GM15510 (cell line): ENCODE data around the gene ARHGEF16.

Experiments used
- POLR2A ChIP-seq: IDR thresholded peaks from 3 replicates; pipeline ENCODE4 v1.6.1; 2011; ENCODE audit warnings: borderline replicate concordance; ENCODE audit not compliant: insufficient read length; ENCODE audit errors: extremely low read depth

Gene ARHGEF16

DNA sequence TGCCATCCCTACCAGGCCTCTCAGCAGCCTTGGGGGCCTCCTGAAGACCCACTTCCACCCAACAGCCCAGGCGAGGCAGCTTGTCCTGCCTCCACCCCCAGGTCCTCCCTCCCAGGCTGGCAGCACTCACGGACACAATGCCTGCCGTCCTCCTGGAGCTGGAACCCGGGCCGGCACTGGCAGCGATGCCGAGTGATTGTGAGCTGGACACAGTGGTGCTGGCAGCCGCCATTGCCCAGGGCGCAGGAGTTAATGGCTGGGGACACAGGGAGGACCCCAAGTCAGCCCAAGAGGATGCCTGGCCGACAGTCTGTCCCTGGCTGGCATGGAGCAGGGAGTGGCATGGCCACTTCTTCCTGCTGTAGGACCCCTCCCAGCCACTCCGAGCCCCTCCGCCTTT is 60.8 kb downstream of the ARHGEF16 start:
- no peak for TF ChIP-seq POLR2A

DNA sequence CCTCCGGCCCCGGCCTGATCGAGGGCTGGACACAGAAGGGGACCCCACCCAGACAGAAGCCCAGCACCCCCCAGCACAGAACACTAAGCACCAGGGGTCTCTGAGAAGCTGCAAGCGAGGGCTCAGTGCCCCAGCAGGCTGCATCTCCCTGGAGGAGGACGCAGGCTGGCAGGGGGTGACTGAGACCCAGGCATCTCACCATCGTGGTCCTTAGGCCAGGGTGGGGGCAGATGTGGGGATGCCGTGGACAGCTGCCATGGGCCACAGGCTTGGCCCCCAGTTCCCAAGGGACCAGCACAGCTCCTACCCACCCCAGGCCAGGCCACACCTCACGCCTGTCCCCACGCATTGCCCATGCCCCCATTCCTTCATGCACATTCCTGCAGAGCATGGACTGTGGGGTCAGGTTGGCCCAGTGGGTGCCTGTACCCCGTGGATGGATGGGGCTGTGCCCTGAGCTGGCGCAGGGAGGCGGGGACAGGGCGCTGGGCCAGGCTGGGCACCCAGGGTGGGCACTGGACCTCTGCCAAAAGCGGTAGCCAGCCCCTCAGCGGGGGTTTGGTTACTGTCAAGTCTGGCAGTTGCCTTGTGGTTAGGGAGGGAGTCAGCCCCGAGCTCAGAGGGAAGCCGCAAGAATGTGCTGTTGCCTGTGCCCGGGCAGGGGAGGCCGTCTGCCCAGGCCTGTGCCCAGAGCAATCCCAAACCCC is 61.5 kb downstream of the ARHGEF16 start:
- no peak for TF ChIP-seq POLR2A

DNA sequence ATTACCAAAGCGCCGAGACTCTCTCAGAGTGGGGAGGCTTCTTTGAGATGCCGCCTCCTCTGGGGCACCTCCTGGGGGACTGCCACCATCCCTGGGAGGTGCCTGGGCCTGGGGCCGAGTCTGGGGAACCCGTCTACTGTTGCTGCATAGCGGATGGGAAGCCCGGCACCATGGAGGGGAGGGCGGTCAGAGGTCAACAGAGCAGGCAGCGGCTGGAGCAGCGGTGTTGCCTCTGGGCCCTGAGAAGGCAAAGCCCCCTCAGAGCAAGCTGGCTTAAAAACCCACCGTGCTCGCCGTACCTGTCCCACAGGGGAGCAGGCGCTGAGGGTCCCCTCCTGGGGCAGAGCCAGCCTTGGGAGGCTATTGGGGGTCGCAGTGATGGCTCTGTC is 62.0 kb downstream of the ARHGEF16 start:
- TF ChIP-seq POLR2A: no peak

DNA sequence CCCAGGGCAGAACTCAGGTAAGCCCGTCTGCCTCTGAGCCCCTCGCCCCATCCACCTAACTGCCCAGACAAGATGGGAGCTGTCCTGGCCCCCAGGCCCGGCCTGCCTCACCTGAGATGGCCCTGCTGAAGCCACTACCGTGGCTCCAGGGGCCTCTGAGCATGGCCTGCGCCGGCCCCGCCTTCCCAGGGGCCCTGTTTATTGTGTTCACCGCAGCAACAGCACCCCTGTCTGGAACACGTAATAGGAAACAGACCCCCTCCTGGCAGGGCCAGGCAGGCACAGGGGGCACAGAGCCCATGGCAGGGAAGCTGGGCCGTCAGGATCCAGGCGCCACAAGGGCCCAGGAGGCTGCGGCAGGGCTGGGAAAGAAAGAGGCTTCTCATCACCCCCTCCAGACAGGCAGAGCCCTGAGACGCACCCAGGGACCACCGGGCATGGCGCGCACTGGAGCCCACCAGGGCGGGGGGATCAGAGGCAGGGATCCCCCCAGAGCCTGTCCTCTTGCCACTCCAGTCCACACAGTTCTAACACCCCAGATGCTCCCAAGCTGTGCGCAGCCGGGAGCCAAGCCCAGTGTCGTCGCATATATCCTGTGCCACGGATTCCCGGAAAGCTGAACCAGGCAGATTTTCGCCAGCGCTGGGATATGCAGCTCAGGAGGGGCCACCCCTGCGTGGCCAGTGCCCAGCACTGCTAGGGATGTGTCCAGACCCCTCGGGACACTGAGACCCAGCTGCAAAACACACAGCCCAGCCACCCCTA is 62.6 kb downstream of the ARHGEF16 start:
- TF ChIP-seq POLR2A: no peak

DNA sequence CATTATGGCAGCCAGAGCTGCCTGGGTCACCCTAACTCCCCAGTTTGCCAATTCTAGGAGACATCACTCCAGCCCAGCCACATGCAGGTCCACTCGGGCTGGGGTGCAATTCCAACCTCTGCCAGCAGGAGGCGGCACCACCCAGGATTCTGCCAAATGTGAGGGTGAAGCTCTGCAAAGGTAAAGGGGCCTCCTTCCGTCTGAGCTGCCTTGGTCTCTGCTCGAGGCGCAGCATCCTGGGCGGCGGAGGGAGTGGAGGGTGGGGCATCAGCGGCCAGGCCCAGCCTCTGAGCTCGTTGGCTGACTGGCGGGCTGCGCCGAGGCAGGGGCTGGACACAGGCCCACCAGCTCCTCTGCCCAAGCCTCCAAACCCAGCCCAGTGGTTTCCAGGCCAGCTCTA is 63.8 kb downstream of the ARHGEF16 start:
- TF ChIP-seq POLR2A: no peak

DNA sequence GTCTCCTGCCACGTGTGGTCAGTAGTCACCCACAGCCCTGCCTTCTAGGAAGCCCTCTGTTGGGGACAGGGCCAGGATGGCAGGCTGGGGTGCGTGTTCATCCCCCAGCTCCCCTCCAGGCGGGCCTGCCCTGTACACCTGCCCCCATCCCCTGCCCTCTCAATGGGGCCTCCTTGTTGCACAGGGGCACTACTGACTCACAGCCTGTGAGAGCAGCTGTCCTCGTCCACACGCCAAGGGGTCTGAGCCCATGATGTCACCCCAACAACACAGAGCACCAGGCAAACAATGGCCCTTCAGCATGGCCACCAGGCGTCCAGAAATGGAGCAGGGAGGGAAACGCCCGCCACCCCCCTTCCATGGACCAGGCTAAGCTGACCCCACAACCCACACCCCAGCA is 64.3 kb downstream of the ARHGEF16 start:
- no peak for TF ChIP-seq POLR2A

DNA sequence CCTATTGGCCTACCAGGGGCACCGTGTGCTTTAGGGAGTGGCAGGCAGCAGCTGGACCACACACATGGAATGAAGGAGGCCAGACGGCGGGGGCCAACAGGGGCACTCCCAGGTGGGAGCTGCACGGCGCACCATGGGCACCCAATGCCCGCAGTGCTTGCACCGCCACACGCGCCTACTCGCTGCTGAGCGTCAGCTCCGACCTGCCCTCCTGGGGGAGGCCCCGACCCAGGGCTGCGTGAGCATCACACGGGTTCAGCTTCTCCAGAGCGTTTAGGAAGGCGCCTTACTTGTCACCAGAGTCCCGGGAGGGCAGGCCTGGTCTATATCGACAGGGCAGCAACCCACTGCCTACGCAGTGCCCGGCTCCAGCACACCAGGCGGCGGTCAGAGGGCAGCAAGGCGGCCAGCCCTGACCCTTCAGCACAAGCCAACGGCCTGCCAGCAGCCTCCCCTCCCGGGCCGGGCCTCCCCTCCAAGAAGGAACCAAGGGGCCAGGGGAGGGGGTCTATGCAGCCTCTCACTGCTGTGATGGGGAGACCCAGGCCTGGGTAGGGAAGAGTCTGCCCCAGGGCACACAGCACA is 64.9 kb downstream of the ARHGEF16 start:
- TF ChIP-seq POLR2A: no peak

DNA sequence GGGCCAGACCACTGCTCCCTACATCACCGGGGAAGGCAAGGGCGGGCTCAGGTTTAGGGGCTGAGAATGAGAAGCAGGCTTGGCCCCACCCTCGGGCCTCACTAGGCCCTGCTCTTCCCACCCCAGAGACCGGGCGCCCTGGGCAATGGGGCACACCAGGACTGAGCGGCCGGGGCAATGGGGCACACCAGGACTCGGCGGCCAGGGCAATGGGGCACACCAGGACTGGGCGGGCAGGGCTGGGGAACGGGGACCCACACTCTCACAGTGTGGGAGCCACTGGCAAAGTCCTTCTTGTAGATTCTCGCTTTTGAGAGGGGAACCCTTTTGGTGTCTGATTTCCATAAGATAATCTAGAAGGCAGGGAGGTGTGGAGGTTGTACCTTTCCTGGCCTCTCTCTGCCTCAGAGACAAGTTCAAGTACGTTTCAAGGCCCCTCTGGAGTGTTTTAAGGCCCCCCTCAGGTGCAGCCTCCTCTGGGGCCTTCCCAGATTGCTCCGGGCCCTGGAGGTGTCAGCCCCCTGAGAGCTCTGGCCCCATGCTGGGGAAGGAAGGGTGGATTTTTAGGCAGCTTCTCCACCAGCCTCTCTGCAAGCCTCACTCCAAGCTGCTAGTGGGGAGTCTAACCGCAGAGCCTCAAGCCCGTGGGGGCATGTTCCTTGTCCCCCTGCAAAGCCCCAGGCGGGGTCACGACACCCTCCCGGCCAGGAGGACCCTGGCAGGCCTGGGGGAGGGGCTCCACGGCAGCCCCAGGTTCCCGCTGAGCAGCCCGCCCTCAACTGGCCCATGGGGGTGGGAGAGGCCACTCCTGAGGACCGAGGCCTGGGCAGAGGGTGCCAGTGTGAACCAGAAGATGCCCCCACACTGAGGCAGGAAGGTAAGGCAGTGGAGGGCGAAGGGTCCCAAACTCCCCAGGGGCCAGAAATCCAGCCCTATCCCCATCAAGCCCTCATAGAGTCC is 66.2 kb downstream of the ARHGEF16 start:
- TF ChIP-seq POLR2A: no peak

DNA sequence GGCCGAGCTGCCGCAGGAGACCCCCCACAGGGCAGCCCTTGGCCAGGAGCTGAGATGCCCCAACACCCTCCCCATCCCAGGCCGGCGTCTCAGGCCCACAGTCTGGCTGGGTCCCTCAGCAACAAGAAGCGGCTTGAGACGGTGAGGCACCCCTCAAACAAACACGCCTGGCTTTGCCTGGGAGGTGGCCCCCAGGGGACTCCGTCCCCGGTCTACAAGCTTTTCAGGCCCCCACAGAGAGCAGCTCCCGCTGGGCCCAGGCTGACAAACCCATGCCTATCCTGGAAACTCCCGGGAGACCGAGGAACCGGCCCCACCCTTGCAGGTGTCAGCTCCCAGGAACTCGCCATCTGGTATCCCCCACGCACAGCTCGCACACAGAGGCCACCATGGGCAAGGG is 67.0 kb downstream of the ARHGEF16 start:
- TF ChIP-seq POLR2A: no peak

DNA sequence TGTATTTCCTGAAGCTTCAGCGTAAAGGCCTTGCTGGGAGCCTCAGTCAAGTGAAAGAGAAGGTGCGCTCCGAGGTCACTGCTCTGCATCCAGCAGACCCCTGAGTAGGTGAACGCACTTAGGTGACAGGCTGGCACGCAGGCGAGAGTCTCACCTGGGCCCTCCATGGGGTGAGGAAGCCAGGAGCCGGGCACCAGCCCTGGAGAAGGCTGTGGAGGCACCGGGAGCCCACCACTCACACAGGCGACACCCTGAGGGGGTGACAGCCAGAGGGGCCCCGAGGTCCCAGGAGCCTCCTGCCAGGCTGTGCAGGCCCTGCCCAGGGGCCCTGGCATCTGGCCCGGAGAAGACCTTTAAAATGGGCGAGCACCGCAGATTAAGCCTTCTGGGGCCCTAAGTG is 67.6 kb downstream of the ARHGEF16 start:
- no peak for TF ChIP-seq POLR2A

DNA sequence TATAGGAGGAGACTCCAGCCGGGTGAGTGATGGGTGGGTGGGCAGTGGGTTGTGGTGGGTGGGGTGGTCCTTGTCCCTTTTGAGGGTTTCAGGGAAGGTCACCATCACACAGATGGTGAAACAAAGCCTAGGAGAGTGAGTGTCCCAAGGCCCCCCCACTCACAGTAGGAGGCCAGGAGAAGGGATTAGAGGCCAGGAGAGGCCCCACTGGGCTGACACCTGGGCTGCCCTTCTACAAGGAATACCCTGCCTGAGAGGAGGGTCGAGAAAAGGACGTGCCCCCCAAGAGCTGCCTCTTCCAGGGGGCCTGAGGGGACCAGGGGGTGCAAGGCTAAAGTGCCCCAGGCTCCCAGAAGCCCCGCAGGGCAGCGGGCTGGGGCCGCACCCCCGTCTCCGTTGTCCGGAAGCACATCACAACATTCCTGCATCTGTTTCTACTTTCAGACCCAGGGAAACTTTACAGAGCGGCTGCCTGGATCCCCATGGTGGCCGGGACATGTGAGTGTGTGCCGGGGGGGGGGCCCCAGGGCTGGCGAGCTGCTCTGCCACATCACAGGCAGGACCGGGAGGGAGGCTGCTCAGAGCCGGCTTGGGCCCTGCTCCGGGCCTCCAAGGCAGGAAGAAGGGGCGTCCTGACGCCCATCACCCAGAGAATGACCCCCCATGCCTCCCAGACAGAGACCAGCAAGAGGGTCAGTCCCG is 68.2 kb downstream of the ARHGEF16 start:
- TF ChIP-seq POLR2A: no peak

DNA sequence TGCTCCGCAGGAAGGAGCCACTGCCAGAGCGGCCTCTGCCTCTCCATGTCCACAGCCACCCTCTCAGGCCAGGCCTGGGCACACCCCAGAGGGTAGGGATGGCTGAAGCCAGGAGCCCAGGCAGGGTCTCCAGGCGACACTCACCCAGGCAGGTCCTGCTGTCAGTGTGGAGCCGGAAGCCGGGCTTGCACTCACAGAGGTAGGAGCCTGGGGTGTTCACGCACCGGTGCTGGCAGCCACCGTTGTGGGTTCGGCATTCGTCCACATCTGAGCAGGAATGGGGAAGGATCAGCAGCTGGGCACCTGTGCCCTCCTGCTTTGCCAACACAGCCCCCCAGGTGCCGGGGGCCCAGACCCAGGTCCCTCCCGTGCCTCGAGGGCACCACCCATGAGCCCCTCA is 69.5 kb downstream of the ARHGEF16 start:
- TF ChIP-seq POLR2A: no peak

DNA sequence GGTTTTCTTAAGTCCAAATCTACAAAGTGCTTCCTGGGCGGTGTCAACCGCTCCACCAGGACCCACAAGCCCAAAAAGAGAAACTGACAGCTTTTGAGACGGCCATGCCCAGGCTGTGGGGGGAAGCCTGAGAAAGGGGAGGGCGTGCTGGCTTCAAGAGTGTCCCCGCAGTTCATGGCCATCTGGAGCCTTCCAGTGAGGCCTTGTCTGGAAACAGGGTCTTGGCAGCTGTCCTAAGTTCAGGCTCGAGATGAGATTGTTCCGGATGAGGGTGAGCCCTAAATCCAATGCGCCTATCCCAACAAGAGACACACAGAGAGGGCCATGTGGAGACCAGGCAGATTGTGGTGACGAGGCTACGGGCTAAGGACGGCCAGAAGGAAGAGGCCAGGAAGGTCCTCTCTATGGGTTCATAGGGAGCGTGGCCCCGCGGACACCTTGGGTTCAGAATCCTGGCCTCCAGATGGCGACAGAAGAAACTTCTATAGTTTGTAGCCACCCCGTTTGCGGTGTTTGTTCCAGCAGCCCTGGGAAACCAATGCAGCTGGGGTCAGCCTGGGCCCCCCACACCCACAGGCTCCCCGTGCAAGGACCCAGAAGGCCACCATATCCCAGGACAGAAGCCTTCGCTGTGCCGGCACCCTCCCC is 70.2 kb downstream of the ARHGEF16 start:
- no peak for TF ChIP-seq POLR2A
